ENCODE results near the gene KRTAP12-1.
"Not testable (repeated sequence)": the region's sequence is repeated elsewhere in the genome, so short reads cannot be mapped to it uniquely, and the experiment has no call there.

KRTAP12-1 gene

DNA sequence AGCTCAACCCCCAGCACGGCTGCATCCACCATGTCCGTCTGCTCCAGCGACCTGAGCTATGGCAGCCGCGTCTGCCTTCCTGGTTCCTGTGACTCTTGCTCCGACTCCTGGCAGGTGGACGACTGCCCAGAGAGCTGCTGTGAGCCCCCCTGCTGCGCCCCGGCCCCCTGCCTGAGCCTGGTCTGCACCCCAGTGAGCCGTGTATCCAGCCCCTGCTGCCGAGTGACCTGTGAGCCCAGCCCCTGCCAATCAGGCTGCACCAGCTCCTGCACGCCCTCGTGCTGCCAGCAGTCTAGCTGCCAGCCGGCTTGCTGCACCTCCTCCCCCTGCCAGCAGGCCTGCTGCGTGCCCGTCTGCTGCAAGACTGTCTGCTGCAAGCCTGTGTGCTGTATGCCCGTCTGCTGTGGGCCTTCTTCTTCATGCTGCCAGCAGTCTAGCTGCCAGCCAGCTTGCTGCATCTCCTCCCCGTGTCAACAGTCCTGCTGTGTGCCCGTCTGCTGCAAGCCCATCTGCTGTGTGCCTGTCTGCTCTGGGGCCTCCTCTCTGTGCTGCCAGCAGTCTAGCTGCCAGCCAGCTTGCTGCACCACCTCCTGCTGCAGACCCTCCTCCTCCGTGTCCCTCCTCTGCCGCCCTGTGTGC is 15.3 kb upstream of the KRTAP12-1 start, which contains the start of gene KRTAP10-12:
Gene KRTAP10-12 (plus strand): TSS at position 1 of the 639 bp plus-strand sequence. CDS start 30 bp downstream, at position 31.
- DNase-seq = not testable (repeated sequence)

DNA sequence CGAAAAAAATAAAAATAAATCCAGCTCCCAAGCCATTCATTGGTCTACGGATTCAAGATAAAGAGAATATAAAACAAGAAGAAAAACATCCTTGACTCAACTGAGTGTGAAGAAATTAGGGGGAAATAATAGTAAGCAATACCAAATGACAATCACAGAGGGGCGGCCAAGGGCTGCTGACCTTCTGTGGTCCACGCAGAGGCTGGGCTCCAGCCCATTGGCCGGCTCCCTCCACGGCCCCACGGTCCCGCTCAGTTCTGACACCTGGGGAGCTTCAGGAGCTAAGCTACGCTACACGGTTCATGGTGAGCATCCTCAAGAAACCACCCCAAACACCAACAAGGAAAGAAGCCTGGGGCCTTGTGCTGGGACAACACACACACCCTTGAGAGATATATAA is 14.6 kb upstream of the KRTAP12-1 start:
- no peak for DNase-seq

DNA sequence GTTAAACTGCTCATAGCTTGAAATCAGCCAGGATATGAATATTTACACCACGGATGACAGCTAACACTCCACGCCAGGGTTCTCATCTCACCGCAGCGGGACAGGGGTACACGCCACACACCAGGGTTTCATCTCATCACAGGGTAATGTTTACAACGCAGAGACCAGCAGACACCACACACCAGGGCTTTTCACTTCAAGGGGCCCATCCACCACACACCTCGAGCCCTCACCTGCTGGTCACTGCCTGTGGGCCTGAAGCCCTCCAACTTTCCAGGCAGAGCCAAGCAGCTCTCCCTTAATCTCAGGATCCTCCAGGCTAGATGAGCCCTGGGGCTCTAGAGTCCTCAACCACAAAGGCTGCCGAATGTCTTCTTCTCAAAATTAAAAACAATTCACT is 13.7 kb upstream of the KRTAP12-1 start:
- DNase-seq = no peak

DNA sequence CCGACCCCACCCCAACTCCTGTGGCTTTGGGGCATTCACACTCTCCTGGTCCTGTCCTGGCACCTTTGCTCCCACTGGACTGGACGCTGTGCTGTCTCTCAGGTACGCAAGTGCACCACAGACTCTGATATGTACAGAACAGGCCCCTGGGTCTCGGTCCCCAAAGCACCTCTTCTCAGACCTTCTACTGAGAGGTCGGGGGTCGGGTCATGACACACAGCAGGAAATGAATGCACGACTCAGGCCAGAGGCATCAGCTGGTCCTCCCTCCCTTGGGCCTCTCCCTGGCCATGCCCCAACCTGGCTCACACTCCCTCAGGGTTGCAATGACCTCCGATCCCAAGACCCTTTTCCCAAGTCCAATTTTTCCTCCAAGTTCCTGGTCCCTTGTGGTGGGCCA is 13.2 kb upstream of the KRTAP12-1 start:
- DNase-seq = no peak

DNA sequence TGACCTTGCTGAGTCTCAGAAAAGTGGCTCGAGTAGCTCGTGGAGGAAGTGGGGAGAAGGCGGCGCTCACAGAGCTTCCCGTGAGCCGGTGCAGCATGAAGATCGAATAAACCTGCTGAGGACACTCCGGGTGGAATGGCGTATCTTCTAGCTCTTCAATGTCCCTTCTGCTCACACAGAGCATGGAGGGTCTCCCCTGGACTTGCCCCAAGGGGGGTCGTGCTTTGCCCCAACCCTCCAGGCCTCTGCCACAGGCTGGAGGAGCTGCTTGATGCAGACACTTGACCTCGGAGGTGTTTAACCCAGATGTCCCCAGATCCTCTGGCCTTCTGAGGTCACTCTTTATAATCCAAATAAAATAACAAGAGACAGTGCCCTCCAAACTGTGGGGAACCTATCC is 12.8 kb upstream of the KRTAP12-1 start:
- DNase-seq = no peak

DNA sequence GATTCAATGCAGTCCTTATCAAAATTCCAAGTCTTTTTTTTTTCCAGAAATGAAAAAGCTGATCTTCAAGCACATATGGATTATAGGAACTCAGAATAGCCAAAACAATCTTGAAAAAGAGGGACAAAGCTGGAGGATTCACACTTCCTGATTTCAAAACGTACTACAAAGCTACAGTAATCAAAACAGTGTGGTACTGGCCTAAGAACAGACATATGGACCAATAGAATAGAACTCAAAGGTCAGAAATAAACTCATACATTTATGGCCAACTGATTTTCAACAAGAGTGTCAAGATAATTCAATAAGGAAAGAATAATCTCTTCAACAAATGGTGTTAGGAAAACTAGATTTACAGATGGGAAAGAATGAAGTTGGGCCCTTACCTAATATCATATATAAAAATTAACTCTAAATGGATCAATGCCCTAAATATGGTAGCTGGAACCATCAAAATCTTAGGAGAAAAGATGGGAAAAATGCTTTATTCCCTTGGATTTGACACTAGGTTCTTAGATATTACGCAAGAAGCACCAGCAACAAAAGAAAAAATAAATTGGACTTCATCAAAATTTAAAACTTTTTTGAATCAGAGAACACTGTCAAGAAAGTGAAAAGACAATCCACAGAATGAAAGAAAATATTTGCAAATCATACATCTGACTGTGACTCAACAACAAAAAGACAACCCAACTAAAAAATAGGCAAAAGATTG is 11.0 kb upstream of the KRTAP12-1 start:
- DNase-seq = no peak

DNA sequence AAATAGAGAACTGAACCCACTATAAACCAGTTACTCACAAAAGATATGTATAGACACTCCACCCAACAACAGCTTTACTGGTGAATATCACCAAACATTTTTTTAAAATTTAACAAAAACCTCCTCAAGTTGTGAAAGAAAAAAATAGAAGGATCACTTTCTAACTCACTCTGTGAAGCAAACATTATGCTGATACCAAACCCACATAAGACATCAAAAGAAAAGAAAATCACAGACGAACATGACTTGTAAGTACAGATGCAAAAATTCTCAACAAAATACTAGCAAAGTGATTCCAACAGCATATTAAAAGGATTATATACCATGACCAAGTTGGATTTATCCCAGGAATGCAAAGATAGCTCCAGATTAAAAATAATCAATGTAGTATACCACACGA is 9.7 kb upstream of the KRTAP12-1 start:
- no peak for DNase-seq

DNA sequence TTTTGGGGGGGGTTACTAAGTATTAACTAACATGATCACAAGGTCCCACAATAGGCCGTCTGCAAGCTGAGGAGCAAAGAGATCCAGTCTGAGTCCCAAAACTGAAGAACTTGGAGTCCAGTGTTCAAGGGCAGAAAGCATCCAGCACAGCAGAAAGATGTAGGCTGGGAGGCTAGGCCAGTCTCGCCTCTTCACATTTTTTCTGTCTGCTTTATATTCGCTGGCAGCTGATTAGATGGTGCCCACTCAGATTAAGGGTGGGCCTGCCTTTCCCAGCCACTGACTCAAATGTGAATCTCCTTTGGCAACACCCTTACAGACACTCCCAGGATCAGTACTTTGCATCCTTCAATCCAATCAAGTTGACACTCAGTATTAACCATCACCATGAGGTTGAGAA is 7.8 kb upstream of the KRTAP12-1 start:
- not testable (repeated sequence) for DNase-seq

DNA sequence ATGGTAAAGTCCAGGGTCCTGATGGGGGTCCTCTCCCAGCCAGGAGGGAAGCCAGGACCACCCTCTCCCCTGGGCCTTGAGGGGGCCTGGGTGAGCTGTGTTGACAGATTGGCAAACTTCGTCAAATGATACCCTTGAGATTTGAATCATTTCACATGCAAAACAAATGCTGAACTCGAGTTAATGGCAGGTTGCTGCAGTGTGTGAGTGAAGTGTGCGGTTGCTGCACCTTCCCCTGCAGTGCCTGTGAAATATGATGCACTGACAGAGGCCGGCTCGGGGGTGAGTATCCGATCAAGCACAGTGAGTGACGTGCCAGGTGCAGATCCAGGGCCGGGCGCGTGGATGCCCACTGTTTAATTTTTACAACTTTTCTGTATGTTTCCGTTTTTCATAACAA is 5.7 kb upstream of the KRTAP12-1 start:
- no peak for DNase-seq

DNA sequence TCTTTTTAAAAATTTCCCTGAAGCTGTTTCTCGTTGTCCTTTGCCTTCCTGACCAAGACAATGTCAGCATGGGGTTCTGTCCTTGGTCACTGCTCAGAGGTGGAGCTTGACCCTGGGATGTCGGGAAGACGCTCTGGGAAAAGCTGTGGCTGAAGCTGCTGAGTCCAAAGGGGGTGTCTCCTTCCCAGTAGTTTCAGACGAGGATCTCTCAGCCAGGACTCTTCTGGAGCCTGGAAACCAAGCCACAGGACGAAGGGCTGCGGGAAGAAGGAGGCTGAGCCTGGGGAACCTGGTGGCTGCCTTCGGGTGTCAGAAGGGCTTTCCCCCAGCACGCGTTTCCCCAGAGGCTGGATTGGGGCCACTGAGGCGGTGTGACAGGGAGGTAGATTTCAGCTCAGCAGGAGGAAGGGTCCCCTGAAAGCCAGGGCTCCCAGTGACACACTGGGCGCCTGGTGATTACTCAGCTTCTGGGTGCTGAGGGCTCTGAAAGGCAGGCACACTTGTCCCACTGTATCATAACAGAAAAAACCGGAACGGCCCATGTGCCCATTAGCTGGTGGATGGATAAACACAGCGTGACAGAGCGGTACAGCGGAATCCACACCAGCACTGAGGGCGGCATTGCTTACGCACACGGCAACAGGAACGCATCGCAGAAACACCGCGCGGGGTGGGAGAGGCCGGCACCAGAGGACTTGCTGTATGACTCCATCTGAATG is 5.0 kb upstream of the KRTAP12-1 start:
- no peak for DNase-seq

DNA sequence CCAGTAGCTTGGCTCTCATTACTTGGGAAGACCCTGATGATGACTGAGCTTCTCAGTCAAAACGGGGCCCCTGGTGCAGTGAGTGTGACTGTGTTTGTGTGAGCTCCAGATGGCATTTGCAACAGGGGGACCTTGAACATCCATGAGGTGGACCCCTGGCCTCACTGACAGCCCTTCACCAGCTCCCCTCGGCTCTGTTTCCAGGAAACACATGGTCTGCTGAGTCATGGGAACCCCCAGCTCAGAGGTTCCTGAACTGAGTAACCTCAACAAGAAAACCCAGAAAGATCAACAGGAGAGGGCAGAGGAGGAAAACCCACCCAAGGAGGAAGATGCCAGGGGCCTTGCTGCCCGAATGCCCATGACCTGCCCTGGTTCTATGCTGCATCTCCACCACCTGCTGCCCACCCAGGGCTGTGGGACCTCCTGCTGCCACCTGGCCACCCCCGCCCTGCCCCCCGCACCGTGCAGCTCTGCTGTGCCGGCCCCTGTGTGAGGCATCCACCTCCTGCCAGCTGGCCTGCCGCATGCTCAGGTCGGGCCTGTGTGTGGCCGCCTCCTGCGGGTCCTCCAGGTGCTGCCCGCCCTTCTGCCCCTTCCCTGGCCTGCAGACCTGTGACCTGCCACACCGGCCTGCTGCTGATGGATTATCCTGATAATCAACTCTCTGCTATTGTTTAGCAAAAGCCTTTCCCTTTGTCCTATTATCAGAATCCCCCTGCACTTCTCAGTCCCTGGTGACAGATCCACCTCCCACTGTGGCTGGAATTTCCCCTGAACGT is 4.2 kb upstream of the KRTAP12-1 start:
- DNase-seq = no peak

DNA sequence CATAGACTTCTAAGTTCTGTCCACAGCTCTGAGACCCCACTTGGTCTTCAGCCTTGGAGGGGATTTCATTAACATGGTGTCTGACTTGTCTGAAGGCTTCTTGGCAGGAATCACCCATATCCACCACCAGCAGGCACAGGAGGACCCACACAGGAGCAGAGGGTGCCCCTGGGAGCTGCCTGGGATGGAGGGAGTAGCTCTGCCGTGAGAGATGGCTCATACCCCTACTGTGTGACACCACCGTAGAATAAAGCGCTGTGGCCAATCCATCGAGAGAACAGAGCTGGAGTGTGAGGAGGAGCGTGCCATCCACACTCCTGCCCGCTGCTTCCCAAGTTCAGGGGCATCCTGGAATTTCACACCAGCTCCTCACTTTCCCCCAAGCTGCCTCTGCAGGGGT is 3.1 kb upstream of the KRTAP12-1 start:
- not testable (repeated sequence) for DNase-seq

DNA sequence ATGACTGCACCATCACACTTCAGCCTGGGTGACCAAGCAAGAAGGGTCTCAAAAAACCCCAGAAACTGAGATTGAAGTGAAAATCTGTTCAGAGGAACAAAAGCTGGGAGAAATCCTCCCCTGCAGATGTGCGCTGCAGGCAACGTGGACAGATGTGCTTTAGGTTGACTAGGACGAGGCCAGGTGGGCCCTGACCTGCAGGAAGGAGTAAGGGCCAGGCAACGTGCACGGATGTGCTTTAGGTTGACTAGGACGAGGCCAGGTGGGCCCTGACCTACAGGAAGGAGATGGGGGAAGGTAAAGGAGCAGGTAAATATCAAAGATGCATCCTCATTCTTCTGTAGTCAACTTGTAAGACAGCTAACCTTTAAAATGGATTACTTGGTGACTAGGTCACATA is 2.5 kb upstream of the KRTAP12-1 start:
- no peak for DNase-seq

DNA sequence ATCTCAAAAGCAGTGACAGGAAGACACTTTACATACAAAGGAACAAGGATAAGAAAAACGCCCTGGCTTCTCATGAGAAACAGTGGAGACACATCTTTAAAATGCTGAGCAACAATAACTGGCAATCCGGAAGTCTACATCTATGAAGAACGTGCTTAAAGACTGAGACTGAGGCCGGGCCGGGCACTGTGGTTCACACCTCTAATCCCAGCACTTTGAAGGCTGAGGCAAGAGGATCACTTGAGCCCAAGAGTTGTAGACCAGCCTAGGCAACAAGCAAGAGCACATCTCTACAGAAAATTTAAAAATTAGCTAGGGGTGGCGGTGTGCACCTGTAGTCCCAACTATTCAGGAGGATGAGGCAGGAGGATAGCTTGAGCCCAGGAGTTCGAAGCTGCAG is 2.1 kb upstream of the KRTAP12-1 start:
- DNase-seq = no peak

DNA sequence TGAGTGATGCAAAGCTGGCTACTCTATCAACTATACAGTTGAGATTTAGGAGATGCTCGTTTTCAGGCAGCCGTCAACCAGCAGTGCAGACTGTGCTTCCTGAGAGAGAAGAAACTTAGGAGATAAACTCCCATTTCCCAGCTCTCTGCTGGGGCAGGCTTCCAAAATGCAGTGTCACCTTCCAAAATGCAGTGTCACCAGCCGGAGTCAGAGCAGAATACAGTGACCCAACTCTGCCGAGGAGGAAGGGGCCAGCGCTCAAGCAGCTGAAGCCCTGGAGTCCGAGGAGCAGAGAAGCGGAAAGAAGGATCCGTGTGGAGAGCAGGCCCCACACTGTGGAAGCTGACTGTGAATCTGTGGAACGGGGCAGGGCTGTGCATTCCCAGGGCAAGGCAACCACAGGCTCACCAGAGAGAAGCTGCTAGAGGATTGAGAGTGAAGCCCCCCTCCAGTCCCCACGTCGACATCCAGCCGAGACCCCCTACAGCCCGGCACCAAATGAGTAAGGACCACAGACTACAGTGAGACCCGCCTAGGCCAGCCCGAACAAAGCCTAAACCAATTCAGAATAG is 703 bp upstream of the KRTAP12-1 start:
- no peak for DNase-seq

DNA sequence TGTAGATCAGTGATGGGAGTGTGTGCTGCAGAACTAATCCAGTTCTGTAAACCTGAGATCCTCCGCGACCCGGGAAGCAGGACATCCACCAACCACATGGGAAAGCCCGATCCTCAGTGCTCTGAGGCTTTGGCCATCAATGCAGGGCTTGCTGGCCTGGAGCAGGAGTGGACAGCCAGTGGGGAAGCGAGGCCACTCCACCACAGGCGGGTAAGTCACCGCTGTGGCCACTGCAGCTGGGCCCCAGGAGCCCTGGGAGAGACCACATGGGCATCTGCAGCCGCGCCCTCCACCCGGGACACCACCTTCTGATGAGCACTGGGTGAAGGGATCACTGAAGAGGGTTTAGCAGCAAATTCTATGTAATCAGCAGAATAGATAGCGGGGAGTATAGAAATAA is 811 bp downstream of the KRTAP12-1 start:
- no peak for DNase-seq

DNA sequence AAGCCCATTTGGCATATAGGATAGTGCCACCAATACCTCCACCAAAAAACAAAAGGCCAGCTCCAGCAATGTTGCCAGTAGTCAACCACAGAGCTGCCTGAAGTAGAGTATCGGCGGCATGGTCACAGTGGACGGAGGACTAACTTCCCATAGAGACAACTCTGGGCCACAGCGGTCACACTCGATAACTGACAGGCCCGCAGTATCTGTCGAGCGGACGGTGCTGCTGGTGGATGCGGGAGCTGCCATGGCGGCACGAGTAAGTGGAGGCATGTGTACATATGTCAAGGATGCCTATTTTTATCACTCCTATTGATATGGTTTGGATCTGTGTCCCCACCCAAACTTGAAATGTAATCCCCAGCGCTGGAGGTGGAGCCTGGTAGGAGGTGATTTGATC is 4.1 kb downstream of the KRTAP12-1 start:
- no peak for DNase-seq

DNA sequence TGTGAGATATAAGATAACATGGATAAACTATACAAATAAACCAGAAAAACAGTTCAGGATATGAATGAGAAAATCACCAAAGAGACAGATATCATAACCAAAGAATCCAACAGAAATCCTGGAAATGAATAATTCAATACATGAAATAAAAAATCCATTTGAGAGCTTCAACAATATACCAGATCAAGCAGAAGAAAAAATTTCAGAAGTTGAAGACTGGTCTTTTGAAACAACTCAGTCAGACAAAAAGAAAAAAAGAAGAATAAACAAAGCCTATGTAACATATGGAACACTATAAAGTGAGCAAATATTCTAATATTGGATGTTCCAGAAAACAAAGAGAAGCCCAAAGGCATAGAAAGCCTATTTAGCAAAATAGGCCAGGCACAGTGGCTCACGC is 10.1 kb downstream of the KRTAP12-1 start:
- DNase-seq = no peak

DNA sequence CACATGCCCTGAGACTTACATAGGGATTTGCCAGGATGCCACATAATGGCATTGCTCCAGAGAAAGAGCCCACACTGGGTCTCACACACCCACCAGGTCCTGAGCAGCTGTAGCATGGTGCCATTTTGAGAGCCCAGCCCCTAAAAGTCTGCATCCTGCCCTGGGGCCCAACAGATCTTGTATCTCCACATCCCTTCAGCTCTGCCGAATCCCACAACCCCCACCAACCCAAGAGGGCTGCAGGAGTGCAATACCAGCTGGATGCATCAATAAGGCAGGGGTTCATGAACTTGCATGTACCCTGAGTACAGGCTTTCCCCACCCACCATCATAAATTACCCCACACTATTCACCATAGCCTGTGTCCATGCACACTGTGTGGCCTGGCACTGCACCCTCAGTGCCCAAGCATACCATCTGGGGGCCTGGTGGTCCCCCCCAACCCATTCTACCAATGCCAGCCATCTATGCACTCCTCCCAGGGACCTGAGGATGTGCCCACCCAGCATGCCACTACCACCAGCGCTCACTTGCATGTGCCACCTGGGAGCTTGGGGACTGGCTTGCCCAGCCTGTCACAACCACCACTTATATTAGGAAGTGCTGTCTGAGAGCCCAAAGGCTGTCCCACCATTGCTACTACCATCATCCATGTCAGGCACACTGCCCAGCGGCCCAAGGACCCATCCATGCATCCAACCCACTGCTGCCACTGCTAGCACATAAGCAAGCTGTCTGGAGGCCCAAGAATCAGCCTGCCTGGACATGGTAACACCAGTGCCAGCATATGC is 11.1 kb downstream of the KRTAP12-1 start:
- DNase-seq = no peak

DNA sequence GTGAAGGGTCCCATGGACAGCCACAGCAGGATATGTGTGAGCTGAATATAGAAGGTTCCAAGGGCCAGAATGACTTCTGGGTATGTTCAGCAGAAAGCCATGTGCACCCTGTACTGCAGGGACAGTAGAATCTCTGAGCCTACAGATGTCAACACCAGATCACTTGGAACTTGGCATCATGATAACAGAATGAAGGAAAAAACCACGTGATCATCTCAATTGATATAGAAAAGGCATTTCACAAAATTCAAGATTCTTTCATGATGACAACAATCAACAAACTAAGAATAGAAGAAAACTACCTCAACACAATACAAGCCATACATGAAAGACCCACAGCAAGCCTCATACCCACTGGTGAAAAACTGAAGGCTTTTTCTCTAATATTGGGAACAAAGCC is 14.4 kb downstream of the KRTAP12-1 start:
- no peak for DNase-seq

DNA sequence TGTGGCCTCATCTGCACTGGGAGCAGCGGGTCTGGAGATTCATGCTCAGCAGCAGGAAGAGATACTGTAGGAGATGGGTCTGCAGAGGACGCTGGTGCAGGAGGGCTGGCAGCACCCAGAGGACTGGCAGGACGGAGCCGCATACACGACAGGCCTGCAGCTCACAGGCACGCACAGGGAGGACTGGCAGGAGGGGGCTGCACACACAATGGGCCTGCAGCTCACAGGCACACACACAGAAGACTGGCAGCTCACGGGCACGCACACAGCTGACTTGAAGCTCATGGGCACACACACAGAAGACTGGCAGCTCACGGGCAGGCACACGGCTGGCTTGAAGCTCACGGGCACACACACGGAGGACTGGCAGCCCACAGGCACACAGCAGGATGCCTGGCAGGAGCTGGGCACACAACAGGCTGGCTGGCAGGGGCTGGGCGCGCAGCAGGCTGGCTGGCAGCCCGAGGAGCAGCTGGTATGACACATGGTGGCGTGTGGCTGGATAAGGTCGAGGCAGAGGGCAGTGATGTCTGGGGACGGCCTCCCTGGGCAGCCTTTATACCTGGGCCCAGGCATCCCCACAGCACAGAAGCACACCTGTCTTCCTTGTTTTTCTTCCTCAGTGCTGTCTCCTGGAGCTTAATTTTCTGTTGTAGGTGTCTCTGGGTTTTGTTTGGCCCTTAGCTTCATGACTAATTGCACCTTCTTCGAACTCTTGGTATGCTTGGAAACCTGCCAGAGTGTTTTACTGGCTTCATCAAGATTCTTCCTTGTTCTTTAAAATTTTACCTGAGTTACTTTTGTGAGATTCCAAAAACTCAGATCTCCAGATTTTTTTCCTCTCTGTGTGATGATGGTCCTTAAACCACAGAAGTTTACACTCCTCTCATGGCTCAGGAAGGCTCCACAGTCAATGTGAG is 15.3 kb downstream of the KRTAP12-1 start, which contains the start of gene KRTAP12-2:
Gene KRTAP12-2 (minus strand): TSS at position 527 of the 920 bp plus-strand sequence. CDS start 41 bp downstream, at position 486.
- no peak for DNase-seq
